HTERT RPE-1 (cell line): ENCODE data around the gene TBX5.

Experiments used
- in situ Hi-C: fragments of 300-500 bp; cut with MboI; formaldehyde crosslinking; loops from 4 replicates; pipeline ENCODE4 v1.14.3; 2020; ENCODE audit warnings: low sequenced_read_pairs

TBX5 gene

GRCh38 chr12:114434341-114434740 is 28.4 kb upstream of the TBX5 start:
- in situ Hi-C loops, result no loop called here

- in situ Hi-C loops, result no loop called here
These were observed 26.0 kb upstream of the TBX5 start for GRCh38 chr12:114431902-114432301.

- in situ Hi-C loops, result no loop called here
These were observed 24.4 kb upstream of the TBX5 start for GRCh38 chr12:114430306-114430705.

- in situ Hi-C loops, result no loop called here
These were observed 19.2 kb upstream of the TBX5 start for GRCh38 chr12:114425031-114425626.

GRCh38 chr12:114420944-114421335 is 15.0 kb upstream of the TBX5 start:
- in situ Hi-C loops, result no loop called here

- in situ Hi-C loops, result no loop called here
These were observed 14.4 kb upstream of the TBX5 start for GRCh38 chr12:114420182-114420943.

GRCh38 chr12:114416028-114416427 is 10.1 kb upstream of the TBX5 start:
- in situ Hi-C loops, result no loop called here

- in situ Hi-C loops, result no loop called here
These were observed 9.6 kb upstream of the TBX5 start for GRCh38 chr12:114415525-114415868.

- in situ Hi-C loops, result no loop called here
These were observed 9.1 kb upstream of the TBX5 start for GRCh38 chr12:114414866-114415524.

- in situ Hi-C loops, result no loop called here
These were observed 8.3 kb upstream of the TBX5 start for GRCh38 chr12:114414031-114414865.

GRCh38 chr12:114412825-114413749 is 7.1 kb upstream of the TBX5 start:
- in situ Hi-C loops, result no loop called here

GRCh38 chr12:114412307-114412706 is 6.4 kb upstream of the TBX5 start:
- in situ Hi-C loops, result no loop called here

GRCh38 chr12:114411071-114411837 is 5.3 kb upstream of the TBX5 start:
- in situ Hi-C loops, result no loop called here

GRCh38 chr12:114409852-114410600 is 4.1 kb upstream of the TBX5 start:
- in situ Hi-C loops, result no loop called here

GRCh38 chr12:114408886-114409851 is 3.2 kb upstream of the TBX5 start:
- in situ Hi-C loops, result no loop called here

- in situ Hi-C loops, result no loop called here
These were observed 2.5 kb upstream of the TBX5 start for GRCh38 chr12:114408471-114408885.

- in situ Hi-C loops, result no loop called here
These were observed 2.0 kb upstream of the TBX5 start for GRCh38 chr12:114407842-114408411.
